ENCODE data around the gene PSMD1.
"Not testable (repeated sequence)": the region's sequence is repeated elsewhere in the genome, so short reads cannot be mapped to it uniquely, and the experiment has no call there.

The PSMD1 gene

DNA sequence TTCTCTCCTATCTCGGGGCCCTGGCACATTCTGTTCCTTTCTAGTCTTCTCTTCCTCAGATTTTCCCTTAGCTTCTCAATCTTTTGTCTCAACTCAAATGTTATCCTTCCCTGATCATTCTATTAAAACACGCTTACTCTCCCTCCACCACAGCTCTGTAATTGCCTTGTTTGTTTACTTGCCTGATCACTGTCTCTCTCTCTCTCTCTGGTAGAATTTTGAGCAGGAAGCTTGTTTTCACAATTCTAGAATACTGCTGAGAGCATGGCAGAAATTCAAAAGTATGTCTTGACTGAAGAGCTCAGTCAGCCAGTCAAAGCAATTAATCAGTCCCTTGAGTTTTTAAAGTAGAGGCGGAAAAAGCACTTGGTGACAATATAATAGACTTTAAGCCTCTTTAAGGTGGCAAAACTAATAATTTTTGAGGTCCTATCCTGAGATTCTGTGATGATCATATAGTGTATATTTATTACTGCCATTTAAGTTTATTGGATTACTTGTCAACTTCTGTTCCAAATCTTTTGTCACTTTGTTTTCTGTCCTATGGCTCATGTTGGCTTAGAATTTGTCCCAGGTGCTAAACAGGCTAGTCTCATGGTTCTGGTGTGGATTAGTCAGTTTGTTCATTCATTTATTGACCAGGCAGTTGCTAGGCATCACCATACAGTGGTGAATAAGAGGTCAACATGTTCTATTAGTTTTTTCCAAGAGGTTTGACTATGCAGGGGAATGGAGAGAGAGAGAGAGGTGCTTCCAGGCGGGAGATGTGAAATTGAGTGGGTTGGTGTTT lies 2.3 kb downstream of the PSMD1 start:
- no peak for DNase-seq

- DNase-seq, result no peak
Observed at GRCh38 chr2:231059756-231060155, 3.1 kb downstream of the PSMD1 start.

DNA sequence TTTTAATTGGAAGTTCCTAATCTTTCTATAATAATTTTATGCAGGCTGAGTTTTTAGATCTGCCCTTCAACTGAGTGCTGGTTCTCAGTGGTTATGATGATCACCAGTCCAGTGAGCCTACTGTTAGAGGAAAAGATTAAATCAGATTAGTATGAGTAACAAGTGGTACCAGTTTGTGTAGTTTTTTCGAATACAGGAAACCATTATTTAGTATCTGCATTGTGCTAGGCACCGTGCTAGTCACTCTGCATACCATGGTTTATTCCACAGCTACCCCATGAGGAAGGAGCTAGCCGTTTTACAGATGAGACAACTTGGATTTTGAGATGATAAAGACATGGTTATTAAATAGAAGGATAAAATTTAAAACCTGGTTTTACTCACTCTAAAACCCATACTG lies 6.1 kb downstream of the PSMD1 start:
- DNase-seq, result no peak

DNA sequence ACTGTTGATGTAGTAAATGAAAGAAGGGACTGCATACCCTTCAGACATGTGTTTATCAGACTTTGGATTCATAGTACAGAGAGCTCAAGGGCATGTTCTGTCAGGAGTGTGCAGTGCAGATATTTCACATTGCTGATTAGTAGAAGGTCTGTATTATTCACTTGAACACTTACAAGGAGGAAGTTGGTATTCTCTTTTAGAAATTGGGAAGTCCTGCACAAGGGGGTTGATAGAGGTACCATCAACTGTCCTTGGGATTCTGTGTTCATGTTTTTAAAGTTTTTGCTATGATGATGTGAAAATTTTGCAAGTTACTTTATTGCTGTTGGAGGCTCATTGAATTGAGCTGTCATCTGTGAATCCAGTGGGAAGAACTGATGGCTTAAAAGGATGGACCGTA lies 6.7 kb downstream of the PSMD1 start:
- DNase-seq, result no peak

- DNase-seq, result no peak
Observed at GRCh38 chr2:231065966-231066365, 9.3 kb downstream of the PSMD1 start.

GRCh38 chr2:231067531-231067930 lies 10.9 kb downstream of the PSMD1 start:
- not testable (repeated sequence) for DNase-seq

GRCh38 chr2:231068525-231069222 lies 12.0 kb downstream of the PSMD1 start:
- DNase-seq, result no peak

- DNase-seq, result no peak
Observed at GRCh38 chr2:231069379-231070054, 12.8 kb downstream of the PSMD1 start.

DNA sequence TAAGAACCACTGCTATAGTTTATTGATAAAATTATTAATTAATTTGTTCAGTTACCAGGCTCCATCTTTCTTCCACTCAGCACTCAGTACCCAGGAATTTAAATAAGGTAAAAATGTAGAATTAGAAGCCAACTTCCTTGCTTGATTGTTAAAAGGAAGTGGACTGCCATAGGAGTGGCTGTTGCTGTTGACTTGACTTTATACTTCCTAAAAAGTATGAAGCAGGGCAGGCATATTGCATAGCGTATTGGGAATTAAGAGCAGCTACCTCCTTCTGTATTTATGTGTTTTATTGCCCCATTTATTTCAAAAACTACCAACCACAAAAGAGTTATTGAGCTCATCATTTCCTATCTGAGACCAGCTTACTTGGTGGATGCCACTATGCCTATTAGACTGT lies 27.9 kb downstream of the PSMD1 start:
- no peak for DNase-seq

DNA sequence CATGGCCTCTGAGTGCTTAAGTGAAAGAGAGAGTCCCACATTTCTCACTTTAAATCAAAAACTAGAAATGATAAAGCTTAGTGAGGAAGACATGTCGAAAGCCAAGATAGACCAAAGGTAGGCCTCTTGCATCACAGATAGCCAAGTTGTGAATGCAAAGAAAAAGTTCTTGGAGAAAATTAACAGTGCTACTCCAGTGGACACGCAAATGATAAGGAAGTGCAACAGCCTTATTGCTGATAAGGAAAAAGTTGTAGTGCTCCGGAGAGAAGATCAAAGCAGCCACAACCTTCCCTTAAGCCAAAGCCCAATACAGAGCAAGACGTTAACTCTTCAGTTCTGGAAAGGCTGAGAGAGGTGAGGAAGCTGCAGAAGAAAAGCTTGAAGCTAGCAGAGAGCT lies 32.1 kb downstream of the PSMD1 start:
- DNase-seq, result no peak

- DNase-seq, result no peak
Observed at GRCh38 chr2:231093933-231094332, 37.3 kb downstream of the PSMD1 start.

GRCh38 chr2:231094736-231095346 lies 38.2 kb downstream of the PSMD1 start:
- no peak for DNase-seq

DNA sequence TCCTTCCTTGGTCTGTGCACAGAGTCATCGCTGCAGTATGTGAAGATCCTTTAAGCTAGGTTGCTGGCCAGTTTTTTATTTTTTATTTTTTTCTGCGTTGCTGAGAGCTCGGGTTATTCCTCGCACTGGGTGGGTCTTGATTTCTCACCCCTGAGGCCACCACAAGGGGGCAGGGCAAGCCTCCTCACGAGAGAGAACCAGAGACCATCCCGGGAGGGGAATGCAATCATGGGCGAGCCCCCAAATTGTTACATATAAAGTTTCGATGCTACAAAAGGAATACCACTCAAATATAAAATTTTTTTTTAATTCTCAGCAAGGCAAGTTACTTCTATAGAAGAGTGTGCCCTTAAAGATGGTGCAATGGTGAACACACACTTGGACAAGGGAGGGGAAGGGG lies 43.3 kb downstream of the PSMD1 start:
- DNase-seq, result peak; percentile 5

GRCh38 chr2:231100321-231100720 lies 43.7 kb downstream of the PSMD1 start:
- not testable (repeated sequence) for DNase-seq

DNA sequence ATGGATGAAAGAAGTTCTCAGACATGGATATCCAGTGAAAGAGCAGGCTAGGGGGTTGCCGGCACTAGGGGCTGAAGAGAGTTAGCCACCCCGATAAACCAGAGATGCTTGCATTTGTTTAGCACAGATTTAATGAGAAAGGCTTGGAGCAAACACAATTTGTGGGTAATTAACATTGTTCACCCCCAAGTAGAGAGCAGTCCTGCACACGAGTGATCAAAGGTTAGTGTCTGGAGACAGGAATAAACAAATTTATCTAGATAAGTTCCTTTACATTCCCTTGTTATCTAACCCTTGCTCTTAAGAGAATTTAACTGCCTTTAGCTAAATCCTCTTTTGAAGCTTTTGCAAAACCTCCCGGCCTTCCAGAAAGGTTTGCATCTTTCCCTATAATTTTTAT lies 44.3 kb downstream of the PSMD1 start:
- no peak for DNase-seq

DNA sequence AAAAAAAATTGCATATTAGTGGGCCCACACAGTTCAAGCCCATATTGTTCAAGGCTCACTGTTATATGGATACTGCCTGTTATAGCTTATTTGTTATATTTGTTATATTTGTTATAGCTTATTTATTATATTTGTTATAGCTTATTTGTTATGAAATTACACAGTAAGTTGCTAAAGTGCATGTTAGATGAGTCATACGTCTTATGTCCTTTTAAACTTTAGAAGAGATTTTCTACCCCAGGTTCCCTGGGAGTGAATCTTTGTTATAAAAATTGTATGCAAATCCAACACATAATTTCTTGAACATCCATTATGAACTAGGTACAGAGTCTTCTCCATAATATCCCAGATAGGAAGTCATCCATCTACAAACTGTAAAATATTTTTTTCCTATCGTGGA lies 46.1 kb downstream of the PSMD1 start:
- no peak for DNase-seq

DNA sequence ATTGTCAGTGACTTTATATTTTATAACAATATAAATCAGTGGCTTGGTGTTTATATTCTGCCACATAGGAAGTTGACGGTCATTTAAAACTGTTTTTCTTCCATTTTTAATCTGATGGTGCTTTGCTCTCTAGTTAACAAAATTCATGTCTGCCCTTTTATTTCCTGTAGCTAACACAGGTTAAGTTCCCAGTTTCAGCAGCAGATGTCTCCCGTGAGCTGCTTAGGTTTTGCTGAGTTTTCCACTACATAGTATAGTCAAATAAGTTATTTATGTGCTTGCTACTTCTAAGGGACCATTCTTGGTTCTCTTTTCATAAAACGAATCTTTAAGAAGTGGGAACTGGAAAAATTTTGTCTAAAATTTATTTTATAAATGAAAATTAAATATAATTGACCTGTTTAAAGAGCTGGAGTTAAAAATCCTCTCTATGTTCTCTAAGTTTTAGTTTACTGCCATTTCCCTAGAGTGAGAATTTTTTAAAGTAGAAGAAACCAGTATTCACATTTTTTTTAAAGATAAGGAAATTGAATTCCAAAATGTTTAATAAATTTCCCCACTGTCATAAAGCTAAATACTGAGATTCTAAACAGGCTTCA lies 47.5 kb downstream of the PSMD1 start:
- peak; percentile 49 for DNase-seq

GRCh38 chr2:231110551-231110950 lies 53.9 kb downstream of the PSMD1 start:
- no peak for DNase-seq

- no peak for DNase-seq
Observed at GRCh38 chr2:231111987-231112386, 55.3 kb downstream of the PSMD1 start.

- no peak for DNase-seq
Observed at GRCh38 chr2:231113489-231113888, 56.8 kb downstream of the PSMD1 start.

GRCh38 chr2:231115651-231116050 lies 59.0 kb downstream of the PSMD1 start:
- DNase-seq, result no peak

GRCh38 chr2:231117148-231117547 lies 60.5 kb downstream of the PSMD1 start:
- no peak for DNase-seq

Data from stimulated activated CD4-positive, alpha-beta T cell treated with anti-CD3 and anti-CD28 coated beads, Interleukin-1b, Interleukin-23, amount 100 ng/mL, for 48 hours (primary cell).